ENCODE data around the gene PLCXD3.

Gene PLCXD3

GRCh38 chr5:41403846-41404245 is 106.6 kb downstream of the PLCXD3 start:
- TF ChIP-seq GLIS3 (CRISPR knock-in tag; IDR thresholded peaks at IDR 0.05): no peak
- peak; percentile 60 for TF ChIP-seq ISL1 (CRISPR knock-in tag; IDR thresholded peaks at IDR 0.05)

GRCh38 chr5:41402845-41403244 is 107.6 kb downstream of the PLCXD3 start:
- TF ChIP-seq PATZ1 (CRISPR knock-in tag; IDR thresholded peaks at IDR 0.05; ENCODE audit: borderline replicate concordance) (no peak), ZNF565 (CRISPR knock-in tag; conservative IDR thresholded peaks at IDR 0.05; ENCODE audit: low read depth) (no peak), ZNF70 (CRISPR knock-in tag; IDR thresholded peaks at IDR 0.05) (no peak), BACH2 (CRISPR knock-in tag; IDR thresholded peaks at IDR 0.05; ENCODE audit: borderline replicate concordance) (no peak), TCF4 (CRISPR knock-in tag; IDR thresholded peaks at IDR 0.05; ENCODE audit: borderline replicate concordance) (no peak), TOX (CRISPR knock-in tag; IDR thresholded peaks at IDR 0.05; ENCODE audit: borderline replicate concordance) (no peak), RARB (CRISPR knock-in tag; IDR thresholded peaks at IDR 0.05) (no peak), ZNF8 (CRISPR knock-in tag; IDR thresholded peaks at IDR 0.05) (no peak)
- no peak for ATAC-seq

More at GRCh38 chr5:41403846-41404245, 106.6 kb downstream of the PLCXD3 start:
- no peak for ATAC-seq

- no peak for ATAC-seq
- TF ChIP-seq ZNF565 (CRISPR knock-in tag; conservative IDR thresholded peaks at IDR 0.05; ENCODE audit: low read depth) (no peak), PPARA (CRISPR knock-in tag; IDR thresholded peaks at IDR 0.05; ENCODE audit: borderline replicate concordance) (no peak)
These were observed 110.6 kb downstream of the PLCXD3 start for GRCh38 chr5:41399839-41400238.

- ATAC-seq: no peak
- TF ChIP-seq ZNF565 (CRISPR knock-in tag; conservative IDR thresholded peaks at IDR 0.05; ENCODE audit: low read depth): no peak
- TF ChIP-seq ARNTL (CRISPR knock-in tag; IDR thresholded peaks at IDR 0.05; ENCODE audit: borderline replicate concordance, low read depth): no peak
- no peak for TF ChIP-seq PPARA (CRISPR knock-in tag; IDR thresholded peaks at IDR 0.05; ENCODE audit: borderline replicate concordance)
- no peak for TF ChIP-seq PATZ1 (CRISPR knock-in tag; IDR thresholded peaks at IDR 0.05; ENCODE audit: borderline replicate concordance)
- no peak for TF ChIP-seq ZNF8 (CRISPR knock-in tag; IDR thresholded peaks at IDR 0.05)
These were observed 118.4 kb downstream of the PLCXD3 start for GRCh38 chr5:41392016-41392415.

- no peak for TF ChIP-seq ISL1 (CRISPR knock-in tag; IDR thresholded peaks at IDR 0.05)
- no peak for TF ChIP-seq CREB5 (CRISPR knock-in tag; IDR thresholded peaks at IDR 0.05; ENCODE audit: low read depth)
- TF ChIP-seq CSDC2 (CRISPR knock-in tag; IDR thresholded peaks at IDR 0.05): no peak
- TF ChIP-seq CSRNP3 (CRISPR knock-in tag; IDR thresholded peaks at IDR 0.05): no peak
- ATAC-seq: no peak
These were observed 135.8 kb downstream of the PLCXD3 start for GRCh38 chr5:41374631-41375030.

- no peak for ATAC-seq
- TF ChIP-seq SNAI2 (CRISPR knock-in tag; IDR thresholded peaks at IDR 0.05): no peak
- no peak for TF ChIP-seq ZNF70 (CRISPR knock-in tag; IDR thresholded peaks at IDR 0.05)
- no peak for TF ChIP-seq CSRNP3 (CRISPR knock-in tag; IDR thresholded peaks at IDR 0.05)
- TF ChIP-seq RARB (CRISPR knock-in tag; IDR thresholded peaks at IDR 0.05): no peak
- TF ChIP-seq PATZ1 (CRISPR knock-in tag; IDR thresholded peaks at IDR 0.05; ENCODE audit: borderline replicate concordance): no peak
- TF ChIP-seq ARNTL (CRISPR knock-in tag; IDR thresholded peaks at IDR 0.05; ENCODE audit: borderline replicate concordance, low read depth): no peak
- TF ChIP-seq TCF4 (CRISPR knock-in tag; IDR thresholded peaks at IDR 0.05; ENCODE audit: borderline replicate concordance): no peak
- TF ChIP-seq CREB5 (CRISPR knock-in tag; IDR thresholded peaks at IDR 0.05; ENCODE audit: low read depth): no peak
- TF ChIP-seq ZFP3 (CRISPR knock-in tag; IDR thresholded peaks at IDR 0.05): no peak
- TF ChIP-seq ZNF8 (CRISPR knock-in tag; IDR thresholded peaks at IDR 0.05): no peak
- no peak for TF ChIP-seq CSDC2 (CRISPR knock-in tag; IDR thresholded peaks at IDR 0.05)
- no peak for TF ChIP-seq ESRRG (CRISPR knock-in tag; IDR thresholded peaks at IDR 0.05)
- TF ChIP-seq ZC3H10 (CRISPR knock-in tag; IDR thresholded peaks at IDR 0.05): no peak
These were observed 137.2 kb downstream of the PLCXD3 start for GRCh38 chr5:41373230-41373629.
